ENCODE data around the gene CCL13.

Gene CCL13

DNA sequence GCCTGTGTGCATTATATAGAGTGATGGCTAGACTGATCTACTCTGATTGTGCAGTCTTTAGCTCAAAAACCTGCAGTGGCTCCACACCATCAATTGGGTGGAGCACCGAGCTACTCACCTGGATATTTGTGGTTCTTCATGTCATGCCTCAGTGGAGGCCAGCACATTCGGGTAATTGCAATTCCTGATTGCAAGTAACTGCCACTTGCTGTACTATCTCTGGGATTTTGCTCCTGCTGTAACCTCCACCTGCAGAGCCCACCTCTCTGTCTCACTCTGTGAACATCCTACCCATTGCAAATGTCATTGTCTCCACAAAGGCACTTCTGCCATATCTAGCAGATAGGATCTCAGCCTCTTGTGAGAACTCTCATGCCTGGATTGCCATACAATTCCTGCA is 8.5 kb downstream of the CCL13 start:
- Histone ChIP-seq H3K4me3 (ENCODE audit: low read length) (no peak overlapping the region), H3K27ac (ENCODE audit: low read length) (no peak overlapping the region)

DNA sequence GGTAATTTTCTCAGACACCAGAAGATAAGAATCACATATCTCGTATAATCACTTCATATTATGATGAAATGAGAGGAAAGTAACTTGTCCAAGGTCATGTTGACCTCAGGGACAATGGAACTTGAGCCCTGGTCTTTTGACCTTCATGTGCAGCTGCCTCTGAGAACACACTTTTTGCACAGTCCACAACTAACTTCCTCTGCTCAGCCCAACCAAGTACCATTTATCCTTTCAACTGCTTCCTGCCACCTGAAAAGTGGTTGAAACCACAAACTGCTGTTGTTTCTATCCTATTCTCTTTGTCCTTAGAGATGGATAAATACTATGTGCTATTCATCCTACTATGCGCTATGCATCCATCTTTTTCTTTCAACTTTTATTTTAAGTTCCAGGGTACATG is 9.1 kb downstream of the CCL13 start:
- Histone ChIP-seq H3K36me3 (ENCODE audit: insufficient read depth, low read depth, low read length) (no peaks in the 10 kb centered on the region), H3K4me3 (ENCODE audit: low read length) (no peak overlapping the region), H3K4me1 (ENCODE audit: insufficient read depth, low read length) (no peaks in the 10 kb centered on the region), H3K9ac (ENCODE audit: low read depth, low read length) (no peak overlapping the region), H3K9me3 (ENCODE audit: insufficient read depth, low read depth, low read length) (no peaks in the 10 kb centered on the region), H3K27ac (ENCODE audit: low read length) (no peak overlapping the region), H3K27me3 (ENCODE audit: insufficient read depth, low read length) (no peaks in the 10 kb centered on the region)

More for the DNA sequence above, 8.5 kb downstream of the CCL13 start:
- H3K36me3 ChIP-seq (ENCODE audit: insufficient read depth, low read depth, low read length) = no peaks in the 10 kb centered on the region
- no peaks in the 10 kb centered on the region for H3K27me3 ChIP-seq (ENCODE audit: insufficient read depth, low read length)
- no peaks in the 10 kb centered on the region for H3K9me3 ChIP-seq (ENCODE audit: insufficient read depth, low read depth, low read length)
- H3K4me1 ChIP-seq (ENCODE audit: insufficient read depth, low read length) = no peaks in the 10 kb centered on the region
- no peak overlapping the region for H3K9ac ChIP-seq (ENCODE audit: low read depth, low read length)

DNA sequence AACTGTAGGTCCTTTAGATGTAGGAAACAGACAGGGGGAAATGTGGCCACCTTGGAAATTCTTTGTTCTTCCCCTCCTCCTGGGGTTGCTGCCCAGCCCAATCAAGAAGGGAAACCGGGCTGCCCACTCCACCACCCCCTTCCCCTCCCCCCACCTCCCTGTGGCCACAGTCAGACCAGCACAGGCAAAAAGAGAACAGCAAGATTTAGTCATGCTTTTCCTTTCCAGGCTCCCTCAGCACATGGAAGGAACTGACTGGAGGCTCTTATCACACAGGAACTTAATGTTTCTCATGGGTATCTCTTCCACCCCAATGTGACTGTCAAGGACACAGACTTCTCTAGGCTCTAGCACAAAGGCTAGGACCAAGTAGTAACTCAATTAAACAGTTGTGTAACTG is 9.7 kb downstream of the CCL13 start:
- no peak overlapping the region for H3K27ac ChIP-seq (ENCODE audit: low read length)
- H3K9ac ChIP-seq (ENCODE audit: low read depth, low read length) = no peak overlapping the region
- no peaks in the 10 kb centered on the region for H3K36me3 ChIP-seq (ENCODE audit: insufficient read depth, low read depth, low read length)
- no peak overlapping the region for H3K4me3 ChIP-seq (ENCODE audit: low read length)
- no peaks in the 10 kb centered on the region for H3K27me3 ChIP-seq (ENCODE audit: insufficient read depth, low read length)
- H3K4me1 ChIP-seq (ENCODE audit: insufficient read depth, low read length) = no peaks in the 10 kb centered on the region
- no peaks in the 10 kb centered on the region for H3K9me3 ChIP-seq (ENCODE audit: insufficient read depth, low read depth, low read length)

DNA sequence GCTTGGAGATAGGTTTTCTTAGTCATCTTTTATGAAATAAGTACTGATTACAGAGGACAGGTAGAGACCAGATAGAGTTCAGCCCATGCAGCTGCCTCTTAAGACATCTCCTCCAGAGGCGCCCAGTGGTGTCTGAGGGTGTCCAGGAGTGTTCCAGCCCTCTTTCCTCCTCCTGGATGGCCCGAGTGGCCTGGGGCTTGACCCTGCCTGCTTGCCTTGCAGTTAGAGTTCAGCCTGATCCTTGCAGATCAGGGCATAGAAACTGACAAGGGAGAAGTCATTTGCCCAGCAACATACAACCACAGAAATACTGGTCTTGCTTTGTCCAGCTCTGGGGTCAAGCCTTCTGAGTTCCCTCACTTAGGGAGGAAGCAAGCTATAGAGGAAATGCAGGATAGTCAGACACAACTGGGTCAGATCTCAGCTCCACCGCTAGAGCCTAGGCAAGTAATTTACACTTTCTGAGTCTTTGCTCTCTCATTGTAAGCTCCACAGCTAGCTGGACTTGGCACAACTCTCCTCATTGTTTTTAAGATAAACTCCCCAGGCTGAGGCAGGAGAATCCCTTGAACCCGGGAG is 10.3 kb downstream of the CCL13 start:
- H3K36me3 ChIP-seq (ENCODE audit: insufficient read depth, low read depth, low read length) = no peaks in the 10 kb centered on the region
- H3K4me3 ChIP-seq (ENCODE audit: low read length) = no peak overlapping the region
- H3K4me1 ChIP-seq (ENCODE audit: insufficient read depth, low read length) = no peaks in the 10 kb centered on the region
- H3K27me3 ChIP-seq (ENCODE audit: insufficient read depth, low read length) = no peaks in the 10 kb centered on the region
- no peaks in the 10 kb centered on the region for H3K9me3 ChIP-seq (ENCODE audit: insufficient read depth, low read depth, low read length)
- no peak overlapping the region for H3K27ac ChIP-seq (ENCODE audit: low read length)
- no peak overlapping the region for H3K9ac ChIP-seq (ENCODE audit: low read depth, low read length)

DNA sequence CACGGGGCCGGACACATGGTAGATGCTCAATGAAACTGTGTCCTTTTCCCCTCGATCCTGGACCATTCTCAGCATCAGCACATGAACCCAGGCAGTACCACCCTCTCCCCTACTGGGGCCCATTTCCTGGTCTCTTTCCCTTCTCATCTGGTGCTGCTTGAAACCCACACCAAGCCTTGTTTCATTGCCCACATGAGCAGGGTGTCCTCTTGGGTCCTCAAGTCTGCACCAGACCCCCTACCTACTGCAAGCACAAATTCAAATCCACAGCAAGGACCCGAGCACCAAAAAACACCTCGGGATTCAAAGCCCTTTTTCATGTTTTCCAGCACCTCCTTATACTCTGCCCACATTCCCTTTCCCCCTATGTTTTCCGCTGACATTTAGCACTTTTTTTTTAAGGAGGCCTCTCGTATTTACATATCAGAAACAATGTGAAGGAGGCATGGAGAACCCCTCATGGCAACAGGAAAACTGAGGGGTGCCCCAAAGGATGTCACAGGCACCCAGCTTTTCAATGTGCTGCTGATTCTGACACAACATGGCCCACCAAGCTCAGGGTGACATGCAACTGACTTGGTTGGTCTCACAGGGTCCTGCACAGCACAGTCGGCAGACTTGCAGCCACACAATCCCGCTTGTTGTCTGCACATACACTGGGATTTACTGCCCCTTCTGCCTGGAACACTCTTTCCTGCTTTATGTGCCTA is 11.4 kb downstream of the CCL13 start:
- H3K27ac ChIP-seq (ENCODE audit: low read length) = no peak overlapping the region
- H3K9ac ChIP-seq (ENCODE audit: low read depth, low read length) = no peak overlapping the region
- H3K36me3 ChIP-seq (ENCODE audit: insufficient read depth, low read depth, low read length) = no peaks in the 10 kb centered on the region
- no peak overlapping the region for H3K4me3 ChIP-seq (ENCODE audit: low read length)
- no peaks in the 10 kb centered on the region for H3K27me3 ChIP-seq (ENCODE audit: insufficient read depth, low read length)
- H3K4me1 ChIP-seq (ENCODE audit: insufficient read depth, low read length) = no peaks in the 10 kb centered on the region
- H3K9me3 ChIP-seq (ENCODE audit: insufficient read depth, low read depth, low read length) = no peaks in the 10 kb centered on the region

DNA sequence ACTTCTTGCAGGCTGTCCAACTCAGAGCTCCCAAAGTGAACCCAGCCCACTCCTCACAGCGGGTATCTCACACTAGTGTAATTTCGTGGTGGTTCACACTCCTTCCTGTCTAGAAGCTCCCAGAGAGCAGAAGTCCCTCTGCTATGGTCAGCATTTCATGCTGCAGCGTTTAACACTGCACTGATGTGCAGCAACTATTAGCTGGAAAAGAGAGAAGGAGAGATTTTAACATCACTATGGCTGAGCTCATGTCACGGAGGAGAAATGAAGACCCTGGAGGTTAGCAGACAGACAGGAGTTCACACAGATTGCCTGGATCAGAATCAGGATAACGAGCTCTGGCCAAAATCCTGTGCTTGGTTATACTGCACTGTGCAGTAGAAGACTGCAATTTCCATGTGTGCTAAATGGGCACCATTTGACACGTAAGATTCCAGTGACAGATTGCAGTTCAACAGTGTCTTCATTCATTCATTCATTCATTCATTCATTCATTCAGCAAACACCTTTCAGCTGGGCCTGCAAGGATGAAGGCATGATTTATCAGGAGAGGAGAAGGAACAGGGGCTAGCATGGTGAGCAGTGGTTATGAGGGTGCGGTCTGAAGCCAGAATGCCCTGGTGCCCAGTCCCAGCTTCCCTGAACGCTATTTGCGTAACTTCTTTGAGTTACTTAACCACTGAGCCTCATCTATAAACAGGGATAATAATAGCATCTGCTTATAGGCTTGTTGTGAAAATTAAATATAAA is 12.1 kb downstream of the CCL13 start:
- no peaks in the 10 kb centered on the region for H3K36me3 ChIP-seq (ENCODE audit: insufficient read depth, low read depth, low read length)
- H3K9ac ChIP-seq (ENCODE audit: low read depth, low read length) = no peak overlapping the region
- H3K27me3 ChIP-seq (ENCODE audit: insufficient read depth, low read length) = no peaks in the 10 kb centered on the region
- no peaks in the 10 kb centered on the region for H3K9me3 ChIP-seq (ENCODE audit: insufficient read depth, low read depth, low read length)
- H3K4me1 ChIP-seq (ENCODE audit: insufficient read depth, low read length) = no peaks in the 10 kb centered on the region
- no peak overlapping the region for H3K4me3 ChIP-seq (ENCODE audit: low read length)
- no peak overlapping the region for H3K27ac ChIP-seq (ENCODE audit: low read length)

DNA sequence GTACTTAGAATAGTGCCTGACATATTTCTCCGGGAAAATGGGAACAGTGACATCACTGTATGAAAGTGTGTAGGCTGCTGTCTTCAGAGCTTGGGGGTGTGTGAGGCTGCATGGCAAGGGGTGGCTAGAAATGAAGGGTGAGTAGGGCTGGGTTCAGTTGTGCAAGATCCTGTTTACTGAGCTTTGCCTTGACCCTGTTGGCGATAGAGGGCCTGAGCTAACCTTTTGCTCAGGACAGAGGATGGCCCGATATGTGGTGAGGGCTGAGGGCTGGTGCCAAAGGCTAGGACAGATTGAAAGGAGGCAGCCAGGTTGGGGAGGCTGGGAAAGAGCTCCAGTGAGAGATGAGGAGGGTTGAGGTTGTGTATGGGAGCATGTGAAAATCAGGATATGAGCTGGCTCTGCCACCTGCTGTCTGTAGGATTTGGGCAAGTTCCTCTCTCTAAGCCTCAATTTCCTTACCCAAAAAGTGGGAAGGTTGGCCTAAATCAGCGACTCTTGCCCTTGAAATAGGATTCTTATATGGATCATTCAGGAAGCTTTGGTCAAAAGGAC is 12.7 kb downstream of the CCL13 start:
- no peak overlapping the region for H3K4me3 ChIP-seq (ENCODE audit: low read length)
- no peak overlapping the region for H3K9ac ChIP-seq (ENCODE audit: low read depth, low read length)
- H3K9me3 ChIP-seq (ENCODE audit: insufficient read depth, low read depth, low read length) = no peaks in the 10 kb centered on the region
- no peaks in the 10 kb centered on the region for H3K4me1 ChIP-seq (ENCODE audit: insufficient read depth, low read length)
- H3K27me3 ChIP-seq (ENCODE audit: insufficient read depth, low read length) = no peaks in the 10 kb centered on the region
- no peak overlapping the region for H3K27ac ChIP-seq (ENCODE audit: low read length)
- H3K36me3 ChIP-seq (ENCODE audit: insufficient read depth, low read depth, low read length) = no peaks in the 10 kb centered on the region

DNA sequence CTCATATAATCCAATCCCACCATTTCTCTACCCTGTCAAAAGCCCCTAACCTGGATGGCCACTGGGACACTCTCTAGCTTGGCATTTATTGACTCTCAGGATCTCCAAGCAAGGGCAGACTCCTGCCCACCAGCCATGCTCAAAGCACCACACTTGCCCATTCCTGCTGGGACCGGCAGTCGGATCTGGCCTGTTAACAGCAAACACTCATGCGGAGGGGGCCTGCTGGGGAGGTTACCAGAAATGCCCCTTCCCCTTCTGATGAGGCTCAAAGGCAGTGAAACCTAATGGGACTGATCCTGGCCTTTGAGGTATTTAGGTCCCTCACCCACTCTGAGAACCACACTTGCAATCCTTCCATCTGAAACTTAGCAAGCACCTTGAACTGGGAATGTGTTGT is 13.3 kb downstream of the CCL13 start:
- Histone ChIP-seq H3K9ac (ENCODE audit: low read depth, low read length) (no peak overlapping the region), H3K27me3 (ENCODE audit: insufficient read depth, low read length) (no peaks in the 10 kb centered on the region), H3K4me1 (ENCODE audit: insufficient read depth, low read length) (no peaks in the 10 kb centered on the region), H3K36me3 (ENCODE audit: insufficient read depth, low read depth, low read length) (no peaks in the 10 kb centered on the region), H3K4me3 (ENCODE audit: low read length) (no peak overlapping the region), H3K9me3 (ENCODE audit: insufficient read depth, low read depth, low read length) (no peaks in the 10 kb centered on the region), H3K27ac (ENCODE audit: low read length) (no peak overlapping the region)

DNA sequence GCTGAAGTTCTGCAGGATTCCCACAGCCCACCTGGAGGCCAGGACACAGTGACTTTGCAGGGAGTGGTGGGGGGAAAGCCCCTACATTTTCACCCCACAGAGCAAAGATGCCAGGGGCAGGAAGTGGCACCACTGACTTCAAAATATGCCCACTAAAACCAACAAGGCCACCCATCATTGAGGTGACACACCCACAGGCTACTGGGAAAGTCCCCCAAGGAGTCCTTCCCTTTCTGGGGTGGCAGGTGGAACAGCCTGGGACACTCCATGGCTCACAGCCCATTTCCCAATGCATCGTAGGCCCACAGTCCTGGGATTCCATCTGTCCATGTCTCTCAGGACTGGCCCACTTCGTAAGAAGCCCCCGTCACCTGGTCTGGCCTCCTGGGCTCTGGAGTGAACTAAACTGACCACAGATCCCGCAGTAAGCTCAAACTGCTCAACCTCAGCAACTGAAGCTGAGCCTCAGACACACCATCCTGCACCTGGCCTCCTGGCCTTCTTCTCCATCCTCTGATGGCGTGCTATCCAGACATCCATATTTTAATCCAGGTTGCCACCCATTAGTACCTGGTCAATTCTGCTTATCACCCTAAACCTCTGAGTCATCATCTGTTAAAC is 14.2 kb downstream of the CCL13 start:
- Histone ChIP-seq H3K36me3 (ENCODE audit: insufficient read depth, low read depth, low read length) (no peaks in the 10 kb centered on the region), H3K4me1 (ENCODE audit: insufficient read depth, low read length) (no peaks in the 10 kb centered on the region), H3K27ac (ENCODE audit: low read length) (no peak overlapping the region), H3K27me3 (ENCODE audit: insufficient read depth, low read length) (no peaks in the 10 kb centered on the region), H3K4me3 (ENCODE audit: low read length) (no peak overlapping the region), H3K9me3 (ENCODE audit: insufficient read depth, low read depth, low read length) (no peaks in the 10 kb centered on the region), H3K9ac (ENCODE audit: low read depth, low read length) (no peak overlapping the region)

DNA sequence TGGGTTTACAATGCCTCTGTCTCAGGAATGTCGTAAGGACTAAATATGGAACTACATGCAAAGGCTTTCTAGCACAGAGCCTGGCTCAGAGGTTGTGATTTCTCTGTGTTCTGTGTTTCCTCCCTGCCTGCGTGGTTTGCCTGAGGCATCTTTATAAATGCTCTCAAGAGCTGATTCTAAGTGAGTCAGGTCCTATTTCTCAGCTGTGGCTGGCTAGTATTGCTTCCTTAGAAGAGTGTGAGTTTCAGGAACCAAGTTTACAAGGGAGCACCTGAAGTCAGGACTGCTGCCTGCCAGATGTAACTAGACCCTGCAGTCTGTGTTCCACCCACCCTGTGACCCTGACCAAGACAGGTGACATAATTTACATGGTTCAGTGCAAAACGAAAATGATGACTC is 14.7 kb downstream of the CCL13 start:
- Histone ChIP-seq H3K9ac (ENCODE audit: low read depth, low read length) (no peak overlapping the region), H3K36me3 (ENCODE audit: insufficient read depth, low read depth, low read length) (no peaks in the 10 kb centered on the region), H3K27ac (ENCODE audit: low read length) (no peak overlapping the region), H3K4me3 (ENCODE audit: low read length) (no peak overlapping the region), H3K4me1 (ENCODE audit: insufficient read depth, low read length) (no peaks in the 10 kb centered on the region), H3K27me3 (ENCODE audit: insufficient read depth, low read length) (no peaks in the 10 kb centered on the region), H3K9me3 (ENCODE audit: insufficient read depth, low read depth, low read length) (no peaks in the 10 kb centered on the region)

DNA sequence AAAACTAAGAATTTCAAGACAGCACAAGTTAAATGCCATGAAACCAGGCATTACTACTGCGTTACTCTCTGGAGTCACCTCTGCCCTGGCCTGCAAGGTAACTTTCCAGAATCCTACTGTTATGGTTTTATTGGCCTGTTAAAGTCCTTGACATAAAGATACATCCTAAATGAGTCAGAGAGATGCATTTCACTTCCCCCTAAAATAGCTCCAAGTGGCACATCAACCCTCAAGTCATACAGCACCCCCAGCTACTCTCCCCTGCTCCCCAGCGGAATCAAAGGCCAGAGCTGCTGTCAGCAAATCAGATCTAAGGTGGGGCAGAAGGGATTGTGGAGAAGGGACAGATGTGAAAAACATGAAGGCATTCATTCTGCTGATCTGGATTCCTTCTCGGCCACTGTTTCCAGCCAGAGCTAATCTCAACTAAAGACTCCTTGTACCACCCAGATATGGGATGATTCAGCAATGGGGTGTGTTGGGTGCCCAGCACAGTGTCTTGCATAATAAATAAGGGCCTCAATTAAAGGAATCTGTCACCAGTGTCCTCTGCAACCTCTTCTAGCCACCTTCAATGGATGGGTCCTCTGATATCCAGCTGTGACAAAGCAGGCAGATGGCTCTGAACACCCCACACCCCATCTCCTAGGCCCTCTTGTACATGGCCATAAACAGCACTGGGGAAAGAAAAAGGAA is 15.3 kb downstream of the CCL13 start:
- H3K4me1 ChIP-seq (ENCODE audit: insufficient read depth, low read length) = no peaks in the 10 kb centered on the region
- H3K27me3 ChIP-seq (ENCODE audit: insufficient read depth, low read length) = no peaks in the 10 kb centered on the region
- H3K9ac ChIP-seq (ENCODE audit: low read depth, low read length) = no peak overlapping the region
- H3K36me3 ChIP-seq (ENCODE audit: insufficient read depth, low read depth, low read length) = no peaks in the 10 kb centered on the region
- H3K9me3 ChIP-seq (ENCODE audit: insufficient read depth, low read depth, low read length) = no peaks in the 10 kb centered on the region
- no peak overlapping the region for H3K27ac ChIP-seq (ENCODE audit: low read length)
- no peak overlapping the region for H3K4me3 ChIP-seq (ENCODE audit: low read length)

Data from iPS-20b (cell line).